ENCODE results near the gene FNIP2. TPM values are rescaled to one million over a fixed set of nuclear protein-coding genes. Genes with fewer than 3 reads are reported as not detected.

Gene FNIP2
- total RNA-seq, 1 donor from 2014 or later, result 10.5 TPM

DNA sequence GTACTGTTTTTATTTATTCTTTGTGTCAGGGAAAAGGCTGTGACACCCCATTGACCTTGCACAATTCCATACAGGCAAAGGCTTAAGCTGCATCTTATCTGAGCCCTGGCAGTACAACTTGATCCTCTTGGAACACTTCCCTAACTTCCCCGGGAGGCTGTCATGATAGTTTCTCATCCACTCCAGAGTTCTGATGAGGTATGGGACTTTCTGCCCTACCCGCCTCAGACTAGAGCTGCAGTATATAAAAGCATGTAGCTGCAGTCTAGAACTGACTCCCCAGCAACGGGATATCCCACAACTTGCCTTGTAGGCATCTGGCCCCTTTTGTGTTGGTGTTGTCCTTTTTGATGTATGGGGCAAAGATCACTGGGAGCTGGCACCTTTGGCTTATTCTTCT is 72.7 kb downstream of the FNIP2 start:
- Mint-ChIP-seq H3K36me3 (ENCODE audit: low read depth) (peaks cover 18% of the 10 kb centered on the region), H3K27me3 (ENCODE audit: low read depth) (no peaks in the 10 kb centered on the region), H3K4me1 (ENCODE audit: low read depth) (no peaks in the 10 kb centered on the region), H3K9me3 (no peaks in the 10 kb centered on the region), H3K4me3 (ENCODE audit: low read depth) (no peak overlapping the region), H3K27ac (no peak overlapping the region)
- intact Hi-C loops (cut with micrococcal nuclease), result no loop called here
- no peak for DNase-seq (ENCODE audit: low spot score)

DNA sequence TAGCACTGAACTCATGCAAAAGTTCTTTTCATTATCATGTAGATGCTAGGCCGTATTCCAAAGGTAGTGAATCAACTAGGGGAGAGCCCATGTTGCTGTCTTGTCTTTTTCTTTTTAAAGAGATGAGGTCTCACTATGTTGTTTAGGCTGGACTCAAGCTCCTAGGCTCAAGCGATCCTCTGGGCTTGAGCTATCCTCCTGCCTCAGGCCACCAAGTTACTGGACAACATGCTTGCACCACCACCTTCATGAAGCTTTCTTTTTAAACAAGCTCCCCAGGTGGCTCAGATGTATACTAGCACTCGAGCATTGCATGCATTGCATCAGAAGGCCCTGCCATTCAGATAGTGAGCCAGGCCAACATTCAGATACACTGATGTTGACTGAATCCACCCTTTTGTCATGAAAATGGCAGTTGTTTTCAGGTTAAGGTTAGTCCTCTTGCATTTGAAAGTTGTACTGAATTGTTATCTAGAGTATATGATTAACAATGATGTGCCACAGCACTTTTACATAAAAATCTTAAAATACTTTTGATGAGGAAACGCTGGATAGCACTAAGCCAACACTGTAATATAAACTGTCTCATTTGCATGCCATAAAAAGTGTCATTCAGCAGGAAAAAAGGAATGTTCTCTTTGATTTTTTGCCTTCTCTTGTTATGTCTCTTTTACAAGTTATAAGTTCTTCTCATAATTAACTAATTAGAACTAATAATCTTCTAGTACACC is 76.7 kb downstream of the FNIP2 start:
- Mint-ChIP-seq H3K4me1 (ENCODE audit: low read depth) (peaks cover 6% of the 10 kb centered on the region), H3K27me3 (ENCODE audit: low read depth) (no peaks in the 10 kb centered on the region), H3K27ac (no peak overlapping the region), H3K9me3 (no peaks in the 10 kb centered on the region), H3K36me3 (ENCODE audit: low read depth) (peaks cover 5% of the 10 kb centered on the region), H3K4me3 (ENCODE audit: low read depth) (no peak overlapping the region)
- no peak for DNase-seq (ENCODE audit: low spot score)
- intact Hi-C loops (cut with micrococcal nuclease), result no loop called here

DNA sequence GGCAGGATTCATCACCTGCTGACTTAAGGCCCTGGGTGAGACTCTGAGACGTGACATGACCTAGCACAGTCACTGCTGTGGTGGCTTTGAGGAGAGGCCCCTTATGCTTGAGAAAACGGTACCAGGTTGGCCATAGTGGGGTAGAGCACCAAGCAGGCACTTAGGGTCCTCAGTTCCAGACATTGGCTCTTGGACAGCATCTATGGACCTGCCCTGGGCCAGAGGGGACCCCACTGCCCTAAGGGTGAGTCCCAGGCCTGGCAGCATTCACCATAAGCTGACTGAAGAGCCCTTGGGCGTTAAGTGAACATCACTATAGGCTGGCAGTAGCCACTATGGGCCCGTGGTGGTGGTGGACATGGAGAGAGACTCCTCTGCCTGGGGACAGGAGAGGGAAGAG is 78.7 kb downstream of the FNIP2 start:
- H3K27me3 Mint-ChIP-seq (ENCODE audit: low read depth), result no peaks in the 10 kb centered on the region
- H3K4me3 Mint-ChIP-seq (ENCODE audit: low read depth), result no peak overlapping the region
- intact Hi-C loops (cut with micrococcal nuclease), result no loop called here

DNA sequence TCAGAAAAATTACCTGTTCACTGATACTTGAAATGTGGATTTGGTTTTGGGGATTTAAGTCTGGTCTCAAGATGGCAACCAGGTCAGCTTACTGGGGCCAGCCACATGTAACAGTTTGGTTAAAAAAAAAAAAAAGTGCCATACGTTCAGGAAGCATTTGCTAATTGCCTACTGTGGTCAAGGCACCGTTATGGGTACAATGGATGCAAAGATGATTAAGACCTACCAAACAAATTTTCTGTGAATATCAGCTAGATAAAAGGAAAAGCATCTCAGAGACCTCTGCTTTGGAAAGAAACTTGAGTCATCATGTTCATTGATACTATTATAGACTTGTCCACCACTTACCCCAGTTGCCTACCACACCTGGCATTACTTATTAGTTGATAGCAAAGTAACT is 80.9 kb downstream of the FNIP2 start:
- Mint-ChIP-seq H3K4me1 (ENCODE audit: low read depth) (peaks cover 9% of the 10 kb centered on the region), H3K27me3 (ENCODE audit: low read depth) (no peaks in the 10 kb centered on the region), H3K27ac (no peak overlapping the region), H3K36me3 (ENCODE audit: low read depth) (no peaks in the 10 kb centered on the region), H3K9me3 (no peaks in the 10 kb centered on the region), H3K4me3 (ENCODE audit: low read depth) (no peak overlapping the region)
- DNase-seq (ENCODE audit: low spot score), result no peak
- intact Hi-C loops (cut with micrococcal nuclease), result loop anchor here (1.0 to 2.0 kb wide), 2 partner anchors 75 to 119 kb away; no protein-coding TSS in a partner anchor

More for the DNA sequence above, 78.7 kb downstream of the FNIP2 start:
- H3K9me3 Mint-ChIP-seq, result no peaks in the 10 kb centered on the region
- H3K36me3 Mint-ChIP-seq (ENCODE audit: low read depth), result peaks cover 5% of the 10 kb centered on the region
- H3K4me1 Mint-ChIP-seq (ENCODE audit: low read depth), result peaks cover 9% of the 10 kb centered on the region
- H3K27ac Mint-ChIP-seq, result no peak overlapping the region
- DNase-seq (ENCODE audit: low spot score), result no peak

DNA sequence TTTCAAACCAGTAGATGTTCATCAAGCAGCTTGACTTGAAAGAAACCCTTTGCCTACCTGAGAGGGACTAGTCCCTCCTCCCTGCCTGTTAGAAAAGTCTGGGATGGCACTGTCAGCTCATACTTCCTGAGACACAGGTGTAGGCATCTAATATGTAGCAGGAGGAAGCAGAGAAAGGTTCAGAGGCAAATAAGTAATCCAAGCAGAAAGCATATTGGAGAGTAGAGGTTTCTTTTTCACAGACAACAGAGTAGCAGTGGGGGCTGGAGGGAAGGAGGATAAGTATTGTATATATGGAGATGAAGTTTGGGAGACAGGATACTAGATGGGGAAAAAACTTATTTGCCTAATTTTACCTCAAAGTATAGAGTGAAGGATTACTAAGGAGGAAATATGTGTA is 81.5 kb downstream of the FNIP2 start:
- Mint-ChIP-seq H3K27ac (no peak overlapping the region), H3K4me3 (ENCODE audit: low read depth) (no peak overlapping the region), H3K9me3 (no peaks in the 10 kb centered on the region), H3K36me3 (ENCODE audit: low read depth) (no peaks in the 10 kb centered on the region), H3K4me1 (ENCODE audit: low read depth) (peaks cover 9% of the 10 kb centered on the region), H3K27me3 (ENCODE audit: low read depth) (no peaks in the 10 kb centered on the region)
- no peak for DNase-seq (ENCODE audit: low spot score)
- intact Hi-C loops (cut with micrococcal nuclease), result loop anchor here (1.0 to 2.0 kb wide), 2 partner anchors 76 to 120 kb away; no protein-coding TSS in a partner anchor

DNA sequence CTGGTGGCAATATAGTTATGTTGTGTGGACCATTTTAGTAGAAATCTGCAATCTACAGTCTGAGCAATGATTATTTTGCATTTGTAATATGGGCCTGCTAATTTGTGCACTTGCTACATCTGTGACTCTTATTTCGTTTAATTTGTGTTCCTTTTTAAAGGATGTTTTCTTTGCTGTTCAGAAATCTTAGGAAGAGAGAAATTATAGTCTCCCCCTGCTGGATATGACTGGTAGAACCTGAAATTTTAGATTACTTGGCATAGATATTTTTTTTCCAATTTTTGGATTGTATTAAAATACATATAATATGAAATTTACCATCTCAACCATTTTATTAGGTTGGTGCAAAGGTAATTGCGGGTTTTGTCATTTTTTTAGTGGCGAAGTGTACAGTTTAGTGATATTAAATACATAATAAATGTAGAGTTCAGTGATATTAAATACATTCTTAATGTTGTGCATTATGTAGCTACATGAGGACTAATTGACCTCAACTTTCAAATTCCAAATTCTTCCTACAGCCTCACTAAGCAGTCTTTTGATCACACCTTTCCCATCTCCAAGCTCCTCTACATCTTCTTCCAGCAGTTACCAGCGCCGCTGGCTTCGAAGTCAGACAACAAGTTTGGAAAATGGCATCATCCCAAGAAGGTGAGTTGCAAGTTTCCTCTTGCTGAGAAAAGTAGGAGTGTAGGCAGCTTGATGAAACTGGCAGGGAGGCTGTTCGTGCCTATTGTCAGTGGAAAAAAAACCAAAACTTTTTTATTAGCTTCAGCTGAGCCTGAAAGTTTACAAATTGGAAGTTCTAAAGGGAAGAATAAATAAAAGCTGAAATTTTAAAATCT is 82.2 kb downstream of the FNIP2 start:
- H3K27ac Mint-ChIP-seq, result no peak overlapping the region
- H3K27me3 Mint-ChIP-seq (ENCODE audit: low read depth), result no peaks in the 10 kb centered on the region
- no peak for DNase-seq (ENCODE audit: low spot score)
- H3K4me3 Mint-ChIP-seq (ENCODE audit: low read depth), result no peak overlapping the region
- no peaks in the 10 kb centered on the region for H3K36me3 Mint-ChIP-seq (ENCODE audit: low read depth)
- no peaks in the 10 kb centered on the region for H3K9me3 Mint-ChIP-seq
- intact Hi-C loops (cut with micrococcal nuclease), result loop anchor here (1.0 to 2.0 kb wide), 2 partner anchors 76 to 121 kb away; no protein-coding TSS in a partner anchor
- H3K4me1 Mint-ChIP-seq (ENCODE audit: low read depth), result peaks cover 9% of the 10 kb centered on the region

DNA sequence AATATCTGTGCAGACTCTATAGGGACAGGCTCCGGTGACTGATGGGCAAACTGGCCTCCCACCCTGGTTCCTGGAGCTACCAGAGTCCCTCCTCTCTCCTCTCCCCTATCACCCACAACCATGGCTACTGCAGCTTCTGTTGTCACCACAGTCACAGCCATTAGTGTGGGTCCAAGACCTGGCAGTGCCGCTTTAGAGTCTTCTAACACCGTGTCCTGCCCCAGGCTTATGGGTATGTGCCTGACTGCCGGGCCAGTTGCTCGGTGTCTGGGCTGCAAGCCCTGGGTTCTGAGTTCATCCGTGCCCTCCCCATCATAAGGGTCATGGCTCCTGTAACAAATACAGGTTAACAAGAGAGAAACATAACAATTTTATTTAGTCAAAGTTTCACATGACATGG is 85.4 kb downstream of the FNIP2 start:
- no peaks in the 10 kb centered on the region for H3K9me3 Mint-ChIP-seq
- H3K36me3 Mint-ChIP-seq (ENCODE audit: low read depth), result peaks cover 4% of the 10 kb centered on the region
- DNase-seq (ENCODE audit: low spot score), result no peak
- H3K4me1 Mint-ChIP-seq (ENCODE audit: low read depth), result peaks cover 12% of the 10 kb centered on the region
- intact Hi-C loops (cut with micrococcal nuclease), result no loop called here
- H3K4me3 Mint-ChIP-seq (ENCODE audit: low read depth), result no peak overlapping the region
- no peaks in the 10 kb centered on the region for H3K27me3 Mint-ChIP-seq (ENCODE audit: low read depth)
- H3K27ac Mint-ChIP-seq, result no peak overlapping the region

DNA sequence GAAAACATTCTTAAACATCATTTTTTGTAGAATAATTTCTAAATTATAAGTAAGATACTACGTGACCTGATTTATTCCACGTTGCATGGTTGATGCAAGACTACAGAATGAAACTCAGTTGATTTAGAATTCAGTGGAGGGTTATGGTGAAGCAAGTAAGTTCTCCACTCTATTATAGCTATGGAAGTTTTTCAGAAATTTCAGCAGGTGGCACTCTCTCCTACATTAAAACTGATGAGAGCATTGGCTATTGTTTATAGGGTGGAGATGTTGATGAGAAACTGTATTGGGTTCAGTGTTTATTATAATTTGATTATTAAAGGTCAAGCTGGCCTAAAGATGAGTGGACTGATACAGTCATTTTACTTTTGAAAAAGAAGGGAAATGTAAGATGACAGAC is 88.0 kb downstream of the FNIP2 start:
- no peak overlapping the region for H3K27ac Mint-ChIP-seq
- intact Hi-C loops (cut with micrococcal nuclease), result loop anchor here (1.0 to 2.0 kb wide), 3 partner anchors 318 to 590 kb away; no protein-coding TSS in a partner anchor
- peaks cover 2% of the 10 kb centered on the region for H3K4me1 Mint-ChIP-seq (ENCODE audit: low read depth)
- DNase-seq (ENCODE audit: low spot score), result no peak
- H3K9me3 Mint-ChIP-seq, result no peaks in the 10 kb centered on the region
- no peaks in the 10 kb centered on the region for H3K27me3 Mint-ChIP-seq (ENCODE audit: low read depth)
- H3K36me3 Mint-ChIP-seq (ENCODE audit: low read depth), result peaks cover 20% of the 10 kb centered on the region
- no peak overlapping the region for H3K4me3 Mint-ChIP-seq (ENCODE audit: low read depth)

DNA sequence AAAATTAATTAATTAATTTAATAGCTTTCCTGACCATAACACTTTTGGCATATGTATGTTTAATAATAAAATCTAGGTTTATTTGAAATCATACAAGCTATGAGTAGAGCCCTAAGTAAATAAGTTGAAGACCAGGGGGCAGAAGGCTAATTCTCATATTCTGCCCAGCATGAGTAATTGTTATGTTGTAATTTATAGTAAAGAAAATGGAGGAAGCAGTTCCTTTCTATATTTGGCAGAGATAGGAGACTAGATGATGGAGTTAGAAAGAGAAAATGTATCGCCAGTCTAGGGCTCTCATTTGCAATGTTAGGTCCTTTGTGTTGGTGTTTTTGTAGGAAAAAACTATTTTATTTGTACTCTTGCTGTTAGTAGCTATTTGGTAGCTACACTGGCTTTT is 89.1 kb downstream of the FNIP2 start:
- H3K27ac Mint-ChIP-seq, result no peak overlapping the region
- H3K9me3 Mint-ChIP-seq, result no peaks in the 10 kb centered on the region
- H3K4me3 Mint-ChIP-seq (ENCODE audit: low read depth), result no peak overlapping the region
- peaks cover 26% of the 10 kb centered on the region for H3K36me3 Mint-ChIP-seq (ENCODE audit: low read depth)
- no peaks in the 10 kb centered on the region for H3K27me3 Mint-ChIP-seq (ENCODE audit: low read depth)
- intact Hi-C loops (cut with micrococcal nuclease), result loop anchor here (1.0 to 2.0 kb wide), 3 partner anchors 317 to 589 kb away; no protein-coding TSS in a partner anchor
- peaks cover 2% of the 10 kb centered on the region for H3K4me1 Mint-ChIP-seq (ENCODE audit: low read depth)
- DNase-seq (ENCODE audit: low spot score), result no peak

DNA sequence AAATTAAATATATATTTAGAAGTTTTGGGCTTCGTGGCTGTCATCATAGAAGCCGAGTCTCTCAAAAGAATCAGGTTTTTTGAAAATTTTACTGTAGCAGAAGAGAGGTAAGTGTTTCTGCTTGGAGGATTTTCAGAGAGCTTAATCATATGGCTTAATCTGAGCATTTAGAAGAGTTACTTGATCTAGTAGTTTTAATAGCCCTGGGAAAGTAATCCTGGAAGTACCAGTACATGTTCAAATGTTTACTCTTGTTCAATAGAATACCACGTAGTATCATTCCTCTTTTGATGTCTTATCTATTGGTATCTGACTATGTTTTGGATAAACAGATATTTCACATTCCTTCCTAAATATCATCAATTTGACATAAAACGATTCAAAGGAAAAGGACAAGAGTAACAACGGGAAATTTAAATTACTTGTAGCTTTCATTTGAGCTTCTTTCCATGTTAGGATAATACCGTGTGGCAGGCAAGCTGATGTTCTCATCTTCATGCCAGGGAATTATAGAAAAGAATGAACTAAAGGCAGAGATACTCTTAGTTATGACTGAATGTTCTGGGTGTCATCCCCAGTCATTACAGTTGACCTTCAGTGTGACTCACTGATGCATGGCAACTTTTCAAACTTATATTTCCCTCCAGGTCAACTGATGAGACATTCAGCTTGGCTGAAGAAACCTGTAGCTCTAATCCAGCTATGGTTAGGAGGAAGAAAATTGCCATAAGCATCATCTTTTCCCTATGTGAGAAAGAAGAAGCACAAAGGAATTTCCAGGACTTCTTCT is 89.8 kb downstream of the FNIP2 start:
- Mint-ChIP-seq H3K4me3 (ENCODE audit: low read depth) (no peak overlapping the region), H3K27ac (no peak overlapping the region), H3K4me1 (ENCODE audit: low read depth) (peaks cover 2% of the 10 kb centered on the region), H3K27me3 (ENCODE audit: low read depth) (no peaks in the 10 kb centered on the region), H3K9me3 (no peaks in the 10 kb centered on the region), H3K36me3 (ENCODE audit: low read depth) (peaks cover 27% of the 10 kb centered on the region)
- no peak for DNase-seq (ENCODE audit: low spot score)
- intact Hi-C loops (cut with micrococcal nuclease), result no loop called here

DNA sequence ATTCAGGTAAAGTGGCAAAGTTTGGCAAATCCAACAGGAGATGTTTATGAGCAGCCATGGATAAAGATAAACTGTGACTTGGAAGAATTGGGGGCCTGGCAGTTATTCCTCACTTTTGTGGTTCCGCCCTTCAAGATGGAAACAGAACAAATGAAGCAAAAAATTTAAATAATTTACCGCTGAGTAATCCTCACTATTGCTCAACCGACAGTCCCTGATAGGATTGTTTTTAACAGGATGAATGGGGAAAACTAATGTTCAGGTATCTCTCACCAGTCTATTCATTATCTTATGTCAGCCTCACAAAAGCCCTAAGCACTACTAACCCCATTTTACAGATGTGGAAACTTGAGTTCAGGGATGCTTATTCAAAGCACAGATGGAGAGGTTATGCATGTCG is 90.8 kb downstream of the FNIP2 start:
- Mint-ChIP-seq H3K27ac (no peak overlapping the region), H3K27me3 (ENCODE audit: low read depth) (no peaks in the 10 kb centered on the region), H3K4me3 (ENCODE audit: low read depth) (no peak overlapping the region), H3K9me3 (no peaks in the 10 kb centered on the region), H3K36me3 (ENCODE audit: low read depth) (peaks cover 31% of the 10 kb centered on the region), H3K4me1 (ENCODE audit: low read depth) (peaks cover 2% of the 10 kb centered on the region)
- DNase-seq (ENCODE audit: low spot score), result no peak
- intact Hi-C loops (cut with micrococcal nuclease), result no loop called here

DNA sequence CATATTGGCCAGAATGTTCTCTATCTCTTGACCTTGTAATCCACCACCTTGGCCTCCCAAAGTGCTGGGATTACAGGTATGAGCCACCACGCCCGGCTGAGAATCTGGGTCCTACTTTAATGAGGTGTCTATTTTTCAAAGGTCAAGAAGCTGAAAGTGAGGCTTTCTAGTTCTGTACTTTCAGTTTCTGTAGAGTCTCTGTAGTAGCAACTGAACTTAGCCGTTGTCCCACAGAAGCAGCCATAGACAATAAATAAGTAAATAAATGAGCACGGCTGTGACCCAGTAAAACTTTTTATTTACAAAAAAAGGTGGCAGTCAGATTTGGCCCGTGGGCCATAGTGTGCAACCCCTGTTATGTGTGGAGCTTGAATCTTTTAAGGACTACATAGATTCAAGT is 92.0 kb downstream of the FNIP2 start:
- Mint-ChIP-seq H3K4me1 (ENCODE audit: low read depth) (peaks cover 2% of the 10 kb centered on the region), H3K27ac (no peak overlapping the region), H3K4me3 (ENCODE audit: low read depth) (no peak overlapping the region), H3K36me3 (ENCODE audit: low read depth) (peaks cover 34% of the 10 kb centered on the region), H3K9me3 (no peaks in the 10 kb centered on the region), H3K27me3 (ENCODE audit: low read depth) (no peaks in the 10 kb centered on the region)
- no peak for DNase-seq (ENCODE audit: low spot score)
- intact Hi-C loops (cut with micrococcal nuclease), result no loop called here

Measured in activated T-helper 2 cell treated with anti-CD3 and anti-CD28 coated beads, Interferon-gamma antibody, Interleukin-2, Interleukin-4, amounts not matched to agents 10 μg/mL and 5 μg/mL and 100 μg/mL, durations not matched to agents 14 hours and 24 hours and 36 hours (primary cell).